ENCODE measurements around the gene SRXN1.
"Not testable (repeated sequence)": the region's sequence is repeated elsewhere in the genome, so short reads cannot be mapped to it uniquely, and the experiment has no call there.

The SRXN1 gene

GRCh38 chr20:653110-653589 is at the start of gene SRXN1:
SRXN1 (minus strand) TSS chr20:653200; CDS start chr20:653185, 15 bp downstream.
- DNase-seq (ENCODE audit: low spot score) (peak; percentile 74), FAIRE-seq (no peak)

GRCh38 chr20:701401-702129 is 48.6 kb upstream of the SRXN1 start:
- FAIRE-seq (no peak), DNase-seq (ENCODE audit: low spot score) (no peak)

- FAIRE-seq (no peak), DNase-seq (ENCODE audit: low spot score) (no peak)
Measured at GRCh38 chr20:699811-700338, 46.9 kb upstream of the SRXN1 start.

GRCh38 chr20:699342-699741 is 46.3 kb upstream of the SRXN1 start:
- no peak for FAIRE-seq
- DNase-seq (ENCODE audit: low spot score): no peak

DNA sequence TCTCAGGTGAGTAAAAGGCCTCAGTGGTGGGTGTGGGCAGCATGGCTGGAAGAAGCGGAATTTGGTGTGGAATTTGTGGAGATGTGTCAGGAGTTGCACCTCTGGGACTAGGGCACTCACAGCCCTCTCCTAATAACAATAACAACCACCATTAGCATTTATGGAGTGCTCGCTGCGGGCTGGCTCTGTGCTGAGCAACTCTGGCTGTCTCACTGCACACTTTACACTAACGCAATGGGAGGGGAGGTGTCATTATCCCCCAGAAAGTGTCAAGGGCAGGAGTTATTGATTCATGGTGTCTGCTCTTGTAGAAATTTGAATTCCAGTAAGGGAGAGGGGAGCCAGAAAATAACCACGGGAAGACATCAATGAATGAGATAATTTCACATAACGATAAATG is 45.3 kb upstream of the SRXN1 start:
- DNase-seq (ENCODE audit: low spot score): no peak
- no peak for FAIRE-seq

DNA sequence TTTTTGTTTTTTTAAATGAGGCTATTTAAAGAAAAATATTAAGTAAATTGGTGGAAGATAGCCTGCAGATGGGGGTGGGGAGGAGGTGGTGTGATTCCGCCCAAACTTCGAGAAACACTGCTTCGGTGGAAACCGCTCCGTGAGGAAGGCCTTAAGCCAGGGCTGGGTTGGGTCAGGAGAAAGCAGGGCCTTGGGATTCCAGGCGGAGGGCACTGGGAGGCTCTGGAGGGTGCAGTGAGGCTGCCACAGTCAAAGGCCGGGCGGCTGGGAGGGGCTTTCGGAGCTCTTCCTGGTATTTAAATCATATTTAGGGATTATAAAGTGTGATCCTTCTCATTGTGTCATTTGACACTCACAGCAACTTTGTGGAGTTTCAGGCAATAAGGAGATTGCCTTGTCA is 44.8 kb upstream of the SRXN1 start:
- FAIRE-seq (no peak), DNase-seq (ENCODE audit: low spot score) (no peak)

- FAIRE-seq (no peak), DNase-seq (ENCODE audit: low spot score) (no peak)
Measured at GRCh38 chr20:695165-695866, 42.3 kb upstream of the SRXN1 start.

GRCh38 chr20:694496-694895 is 41.5 kb upstream of the SRXN1 start:
- no peak for FAIRE-seq
- no peak for DNase-seq (ENCODE audit: low spot score)

DNA sequence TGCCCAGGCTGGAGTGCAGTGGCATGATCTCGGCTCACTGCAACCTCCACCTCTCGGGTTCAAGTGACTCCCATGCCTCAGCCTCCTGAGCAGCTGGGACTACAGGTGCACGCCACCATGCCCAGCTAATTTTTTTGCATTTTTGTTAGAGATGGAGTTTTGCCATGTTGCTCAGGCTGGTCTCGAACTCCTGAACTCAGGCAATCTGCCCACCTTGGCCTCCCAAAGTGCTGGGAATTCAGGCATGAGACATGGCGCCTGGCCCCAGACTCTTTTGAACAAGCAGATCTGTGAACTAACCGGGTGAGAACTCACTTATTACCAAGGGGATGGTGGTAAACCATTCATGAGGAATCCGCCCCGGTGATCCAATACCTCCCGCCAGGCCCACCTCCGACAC is 40.8 kb upstream of the SRXN1 start:
- not testable (repeated sequence) for FAIRE-seq; DNase-seq (ENCODE audit: low spot score)

- DNase-seq (ENCODE audit: low spot score): no peak
- FAIRE-seq: no peak
Measured at GRCh38 chr20:692044-692443, 39.0 kb upstream of the SRXN1 start.

DNA sequence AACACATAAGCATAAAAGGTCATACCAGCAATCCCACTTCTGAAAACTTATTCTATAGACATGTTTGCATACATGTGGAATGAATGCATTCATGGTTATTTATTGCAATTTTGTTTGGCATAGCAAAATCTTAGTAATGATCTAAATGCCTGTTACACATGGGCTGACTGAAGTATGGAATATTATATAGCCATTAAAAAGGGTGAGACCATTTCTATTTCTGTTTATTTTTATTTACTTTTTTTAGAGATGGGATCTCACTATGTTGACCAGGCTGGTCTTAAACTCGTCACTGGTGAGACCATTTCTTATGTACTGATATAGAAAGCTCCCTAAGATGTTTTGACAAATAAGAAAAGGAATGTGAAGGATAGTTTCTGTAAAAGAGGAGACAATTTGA is 36.9 kb upstream of the SRXN1 start:
- no peak for FAIRE-seq
- no peak for DNase-seq (ENCODE audit: low spot score)

DNA sequence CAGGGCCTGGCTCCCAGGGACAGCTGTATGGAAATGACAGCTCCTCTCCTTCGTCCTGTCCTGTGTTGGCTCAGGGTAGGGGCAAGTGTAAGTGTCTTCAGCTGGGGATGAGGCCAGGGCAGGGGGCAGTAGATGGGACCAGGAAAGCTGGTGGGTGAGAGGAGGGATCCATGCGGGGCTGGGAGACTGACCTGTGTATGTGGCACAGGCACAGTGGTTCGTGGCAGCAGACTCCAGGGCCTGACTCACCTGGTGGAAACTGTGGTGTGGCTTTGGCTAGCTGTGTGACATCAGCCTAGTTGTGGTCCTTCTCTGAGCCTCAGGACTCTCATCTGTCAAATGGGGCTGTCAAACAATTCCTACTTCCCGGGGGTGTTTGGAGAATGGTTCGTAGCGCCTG is 36.3 kb upstream of the SRXN1 start:
- FAIRE-seq: no peak
- DNase-seq (ENCODE audit: low spot score): no peak

- FAIRE-seq: no peak
- DNase-seq (ENCODE audit: low spot score): peak; percentile 8
Measured at GRCh38 chr20:688809-689212, 35.8 kb upstream of the SRXN1 start.

DNA sequence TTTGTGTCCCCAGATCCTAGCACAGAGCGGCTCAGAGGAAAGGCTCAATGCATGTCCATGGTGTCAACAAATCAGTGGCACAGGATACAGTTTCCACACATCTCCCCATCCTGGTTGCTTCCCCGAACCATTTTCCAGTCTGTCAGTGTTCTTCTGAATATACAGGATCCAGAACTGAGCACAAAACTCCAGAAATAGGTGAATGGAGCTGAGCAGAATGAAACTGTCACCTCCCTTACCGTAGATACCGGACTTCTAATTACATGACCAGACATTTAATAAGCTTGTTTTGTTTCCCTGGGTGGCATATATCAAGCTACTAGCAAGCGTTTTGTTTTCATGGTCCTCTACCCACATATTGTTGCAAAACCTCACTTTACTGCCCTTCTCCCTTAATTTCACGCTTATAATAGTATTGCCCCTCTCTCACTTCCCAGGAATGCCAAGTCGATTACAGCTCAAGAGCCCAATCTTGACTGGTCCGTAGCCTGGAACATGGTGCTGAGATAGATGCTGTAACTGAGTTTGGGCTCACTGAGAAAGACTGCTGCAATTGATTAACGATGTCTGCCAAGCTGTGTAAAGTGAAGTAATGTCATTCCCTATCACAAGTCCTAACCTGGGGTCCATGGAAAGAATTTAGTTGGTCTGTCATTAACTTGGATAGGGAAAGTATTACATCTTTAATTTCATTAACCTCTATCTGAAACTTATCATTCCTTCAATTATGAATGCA is 34.6 kb upstream of the SRXN1 start:
- DNase-seq (ENCODE audit: low spot score) (no peak), FAIRE-seq (no peak)

DNA sequence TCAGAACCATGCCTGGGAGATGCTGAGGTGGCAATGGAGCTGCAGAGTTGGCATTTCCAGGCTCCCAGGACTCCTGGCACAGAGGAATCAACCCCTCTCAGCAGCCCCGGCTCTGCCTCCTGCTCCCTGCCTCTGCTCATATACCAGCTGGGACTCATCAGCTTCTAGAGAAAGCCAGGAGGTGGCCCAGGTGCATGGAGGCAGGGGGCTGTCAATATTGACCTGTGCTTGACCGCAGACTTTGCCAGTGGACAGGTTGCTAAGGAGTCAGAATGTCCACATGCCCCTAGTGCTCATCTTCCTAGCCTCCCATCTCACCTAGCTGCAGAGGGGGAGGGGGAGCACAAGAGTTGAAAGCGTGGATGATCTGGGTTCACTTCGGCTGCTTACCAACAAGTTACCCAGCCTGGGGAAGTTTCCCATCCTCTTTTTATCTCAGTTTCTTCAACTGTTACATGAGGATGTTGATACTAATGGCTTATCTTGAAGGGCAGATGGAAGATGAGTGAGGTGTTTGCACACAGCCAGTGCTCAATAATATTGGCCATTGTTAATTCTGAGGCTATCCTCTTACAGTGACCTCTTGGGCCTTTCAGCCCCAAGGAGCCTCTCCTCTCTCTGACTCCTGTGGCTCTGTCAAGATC is 31.8 kb upstream of the SRXN1 start:
- no peak for FAIRE-seq
- no peak for DNase-seq (ENCODE audit: low spot score)

- DNase-seq (ENCODE audit: low spot score): no peak
- no peak for FAIRE-seq
Measured at GRCh38 chr20:682123-682522, 29.1 kb upstream of the SRXN1 start.

- no peak for FAIRE-seq
- no peak for DNase-seq (ENCODE audit: low spot score)
Measured at GRCh38 chr20:680638-681187, 27.7 kb upstream of the SRXN1 start.

DNA sequence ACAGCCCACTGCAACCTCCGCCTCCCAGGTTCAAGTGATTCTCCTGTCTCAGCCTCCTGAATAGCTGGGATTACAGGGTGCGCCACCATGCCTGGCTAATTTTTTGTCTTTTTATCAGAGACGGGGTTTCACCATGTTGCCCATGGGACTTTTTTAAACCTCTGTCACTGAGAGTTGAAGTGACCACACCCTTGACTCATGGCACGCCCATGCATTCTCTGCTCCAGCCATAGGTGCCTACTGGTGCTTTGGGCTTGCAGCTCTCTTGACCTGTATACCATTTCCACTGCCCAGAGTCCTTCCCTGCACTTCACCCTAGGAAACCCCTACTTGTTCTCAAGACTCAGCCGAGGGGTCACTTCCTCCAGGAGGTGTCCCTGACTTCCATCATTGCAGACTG is 25.0 kb upstream of the SRXN1 start:
- no peak for DNase-seq (ENCODE audit: low spot score)
- no peak for FAIRE-seq

DNA sequence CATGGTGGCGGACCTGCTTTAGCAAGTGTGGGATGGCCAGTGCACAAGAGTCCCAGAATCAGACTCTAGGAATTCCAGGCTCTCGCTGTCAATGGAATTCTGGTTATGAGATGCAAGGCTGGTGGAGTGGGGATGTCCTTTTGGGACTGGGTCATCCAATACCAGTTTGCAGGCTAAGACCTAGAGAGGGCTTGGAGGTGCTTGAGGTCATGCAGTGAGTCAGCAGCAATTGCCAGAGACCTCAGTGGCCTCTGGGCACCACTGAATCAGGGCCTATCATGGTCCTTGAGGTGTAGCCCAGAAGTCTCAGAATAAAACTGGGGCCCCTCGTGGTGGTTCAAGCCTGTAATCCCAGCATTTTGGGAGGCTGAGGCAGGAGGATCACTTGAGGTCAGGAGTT is 24.0 kb upstream of the SRXN1 start:
- no peak for DNase-seq (ENCODE audit: low spot score)
- FAIRE-seq: no peak

- DNase-seq (ENCODE audit: low spot score) (no peak), FAIRE-seq (no peak)
Measured at GRCh38 chr20:676315-676937, 23.4 kb upstream of the SRXN1 start.
